Caco-2 (cell line): ENCODE results near the gene CDH1. TPM values are rescaled to one million over a fixed set of nuclear protein-coding genes. Genes with fewer than 3 reads are reported as not detected.
A peak's percentile ranks its signal among the peaks of the same experiment; 100 is the strongest.

Source experiments
- BruUV-seq: library from RNA; stranded (reverse); fragments of 400-500 nt; replicated peaks from 2 replicates; lab custom pipeline; 2021; lab: Mats Ljungman, UMichigan
- CTCF ChIA-PET: fragments of 300-600 bp; sonication (Branson Sonifier 250); formaldehyde crosslinking; loops from one replicate; lab custom pipeline; 2022; ENCODE audit warnings: antibody characterized with exemption; lab: Charles Lee
- POLR2A ChIA-PET: fragments of 300-600 bp; sonication (Branson Sonifier 250); formaldehyde crosslinking; loops from one replicate; lab custom pipeline; 2022; ENCODE audit warnings: antibody characterized with exemption; lab: Charles Lee
- DNase-seq, 2 experiments: peaks; one replicate each; pipeline versions ENCODE4 v3.0.0 to v3.0.0-alpha.2; 2020 to 2022
- H3K27me3 ChIP-seq: replicated peaks from 2 replicates; pipeline ENCODE4 v1.6.0; 2011; ENCODE audit warnings: low read length; ENCODE audit not compliant: control insufficient read depth, insufficient read depth
- H3K36me3 ChIP-seq: 2 replicates; pipeline ENCODE4 v1.5.1; 2011; ENCODE audit warnings: low read length; ENCODE audit not compliant: control insufficient read depth, insufficient read depth
- H3K4me1 ChIP-seq: fragments of 250-450 bp; sonication (Bioruptor Pico); 2 replicates; pipeline ENCODE4 v1.5.1; 2020; ENCODE audit warnings: mild to moderate bottlenecking
- H3K4me3 ChIP-seq: 2 replicates; pipeline ENCODE4 v1.5.1; 2011; ENCODE audit warnings: low read depth, mild to moderate bottlenecking, control low read depth, low read length
- H3K9me3 ChIP-seq: fragments of 250-450 bp; sonication (Bioruptor Pico); 2 replicates; pipeline ENCODE4 v1.5.1; 2020; ENCODE audit warnings: mild to moderate bottlenecking, moderate library complexity
- H3K27ac Mint-ChIP-seq: one replicate; pipeline ENCODE4 v1.8.0; 2022; ENCODE audit warnings: mixed read lengths; ENCODE audit not compliant: unreplicated experiment
- H3K27me3 Mint-ChIP-seq: one replicate; pipeline ENCODE4 v1.8.0; 2022; ENCODE audit warnings: mixed read lengths; ENCODE audit not compliant: insufficient read depth, unreplicated experiment
- H3K36me3 Mint-ChIP-seq: one replicate; pipeline ENCODE4 v1.8.0; 2022; ENCODE audit warnings: mild to moderate bottlenecking, mixed read lengths; ENCODE audit not compliant: insufficient read depth, unreplicated experiment
- H3K4me1 Mint-ChIP-seq: one replicate; pipeline ENCODE4 v1.8.0; 2022; ENCODE audit warnings: low read depth, mixed read lengths; ENCODE audit not compliant: unreplicated experiment
- H3K4me3 Mint-ChIP-seq: one replicate; pipeline ENCODE4 v1.8.0; 2022; ENCODE audit warnings: mild to moderate bottlenecking, moderate library complexity, mixed read lengths; ENCODE audit not compliant: unreplicated experiment
- H3K9me3 Mint-ChIP-seq: one replicate; pipeline ENCODE4 v1.8.0; 2022; ENCODE audit warnings: mixed read lengths; ENCODE audit not compliant: unreplicated experiment
- intact Hi-C: fragments of 100-400 bp; cut with micrococcal nuclease; formaldehyde crosslinking; loops from one replicate; pipeline ENCODE4 v1.10.0; 2022; ENCODE audit not compliant: unreplicated experiment
- total RNA-seq: library from RNA; stranded (reverse); gene quantifications from 2 replicates; pipeline ENCODE4 v1.2.3, GENCODE V29; 2022
- TF ChIP-seq, protein P1 (sequence below), 2 experiments: fragments of 200-600 bp in 1 of 2; IDR thresholded peaks; 1 replicate in 1 of 2; 2 replicates in 1 of 2; pipeline versions ENCODE4 v1.5.1 to v1.8.0; 2011 to 2022; ENCODE audit warnings: antibody characterized with exemption in 1 of 2, control low read depth in 1 of 2, inconsistent platforms in 1 of 2, low read depth in 1 of 2, low read length in 1 of 2, mild to moderate bottlenecking in 1 of 2, moderate library complexity in 1 of 2; ENCODE audit not compliant: insufficient read depth in 1 of 2, severe bottlenecking in 1 of 2, unreplicated experiment in 1 of 2

CDH1 gene
- total RNA-seq, 1 experiment from 2014 or later = 783 TPM

DNA sequence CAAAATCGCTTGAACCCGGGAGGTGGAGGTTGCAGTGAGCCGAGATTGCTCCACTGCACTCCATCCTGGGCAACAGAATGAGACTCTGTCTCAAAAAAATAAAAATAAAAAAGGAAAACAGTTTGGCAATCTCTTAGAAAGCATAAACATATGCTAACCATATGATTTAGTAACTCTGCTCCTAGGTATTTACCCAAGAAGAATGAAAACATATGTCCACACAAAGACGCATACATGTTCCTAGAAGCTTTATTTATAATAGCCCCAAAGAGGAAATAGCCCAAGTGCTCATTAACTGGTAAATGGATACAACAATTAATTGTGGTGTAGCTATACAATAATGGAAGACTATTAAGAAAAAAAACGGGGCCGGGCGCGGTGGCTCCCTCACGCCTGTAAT, 18.5 kb upstream of the CDH1 start:
- Mint-ChIP-seq H3K4me3 (no peak overlapping the region), H3K9me3 (no peaks in the 10 kb centered on the region), H3K36me3 (no peaks in the 10 kb centered on the region), H3K27me3 (no peaks in the 10 kb centered on the region), H3K27ac (no peak overlapping the region), H3K4me1 (no peaks in the 10 kb centered on the region)
- no TSS peak for BruUV-seq
- ChIA-PET CTCF (interaction anchor here (0.9 kb wide), 1 partner anchor 60 kb away, joined by 5 read pairs; no protein-coding TSS in a partner anchor), POLR2A (no interaction called here)
- TF ChIP-seq, protein P1, sequence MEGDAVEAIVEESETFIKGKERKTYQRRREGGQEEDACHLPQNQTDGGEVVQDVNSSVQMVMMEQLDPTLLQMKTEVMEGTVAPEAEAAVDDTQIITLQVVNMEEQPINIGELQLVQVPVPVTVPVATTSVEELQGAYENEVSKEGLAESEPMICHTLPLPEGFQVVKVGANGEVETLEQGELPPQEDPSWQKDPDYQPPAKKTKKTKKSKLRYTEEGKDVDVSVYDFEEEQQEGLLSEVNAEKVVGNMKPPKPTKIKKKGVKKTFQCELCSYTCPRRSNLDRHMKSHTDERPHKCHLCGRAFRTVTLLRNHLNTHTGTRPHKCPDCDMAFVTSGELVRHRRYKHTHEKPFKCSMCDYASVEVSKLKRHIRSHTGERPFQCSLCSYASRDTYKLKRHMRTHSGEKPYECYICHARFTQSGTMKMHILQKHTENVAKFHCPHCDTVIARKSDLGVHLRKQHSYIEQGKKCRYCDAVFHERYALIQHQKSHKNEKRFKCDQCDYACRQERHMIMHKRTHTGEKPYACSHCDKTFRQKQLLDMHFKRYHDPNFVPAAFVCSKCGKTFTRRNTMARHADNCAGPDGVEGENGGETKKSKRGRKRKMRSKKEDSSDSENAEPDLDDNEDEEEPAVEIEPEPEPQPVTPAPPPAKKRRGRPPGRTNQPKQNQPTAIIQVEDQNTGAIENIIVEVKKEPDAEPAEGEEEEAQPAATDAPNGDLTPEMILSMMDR (IDR thresholded peaks at IDR 0.05; ENCODE audit: insufficient read depth in 1 of 2, low read depth in 1 of 2, low read length in 1 of 2, severe bottlenecking in 1 of 2, unreplicated experiment in 1 of 2) = no peak
- intact Hi-C loops = no loop called here
- no peaks in the 10 kb centered on the region for H3K27me3 ChIP-seq
- peaks cover 21% of the 10 kb centered on the region for H3K4me1 ChIP-seq
- no peak overlapping the region for H3K4me3 ChIP-seq
- peaks cover 7% of the 10 kb centered on the region; the same call in 1 of the 2 replicates for H3K9me3 ChIP-seq
- DNase-seq = no peak
- H3K36me3 ChIP-seq = no peaks in the 10 kb centered on the region

DNA sequence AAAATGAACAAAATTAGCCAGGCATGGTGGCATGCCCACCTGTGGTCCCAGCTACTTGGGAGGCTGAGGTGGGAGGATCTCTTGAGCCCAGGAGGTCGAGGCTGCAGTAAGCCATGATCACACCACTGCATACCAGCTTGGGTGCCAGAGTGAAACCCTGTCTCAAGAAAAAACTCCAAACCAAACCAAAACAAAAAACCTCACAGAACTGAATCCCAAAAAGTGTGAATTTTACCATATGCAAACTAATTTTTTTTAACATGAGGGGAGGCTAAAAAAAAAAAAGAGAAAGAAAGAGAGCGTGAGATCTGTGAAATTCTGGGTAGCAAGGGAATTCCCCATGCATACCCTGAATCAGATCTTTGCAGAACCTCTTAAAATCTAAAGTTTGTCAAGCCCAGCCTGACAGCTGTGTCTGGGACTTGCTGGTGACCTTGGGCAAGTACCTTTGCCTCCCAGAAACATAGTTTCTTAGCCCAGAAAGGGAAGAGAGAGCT, 17.1 kb upstream of the CDH1 start:
- no peak overlapping the region for H3K27ac Mint-ChIP-seq
- Histone ChIP-seq H3K27me3 (no peaks in the 10 kb centered on the region), H3K9me3 (peaks cover 7% of the 10 kb centered on the region; the same call in 1 of the 2 replicates), H3K36me3 (no peaks in the 10 kb centered on the region), H3K4me1 (peaks cover 30% of the 10 kb centered on the region), H3K4me3 (no peak overlapping the region)
- ChIA-PET CTCF (interaction anchor here (0.7 kb wide), 1 partner anchor 451 kb away, joined by 3 read pairs; no protein-coding TSS in a partner anchor), POLR2A (interaction anchor here (1.3 kb wide), 1 partner anchor 17 kb away, joined by 4 read pairs; the partner anchor contains the start of gene CDH1)
- no peaks in the 10 kb centered on the region for H3K9me3 Mint-ChIP-seq
- TF ChIP-seq, protein P1 (IDR thresholded peaks at IDR 0.05; ENCODE audit: insufficient read depth in 1 of 2, low read depth in 1 of 2, low read length in 1 of 2, severe bottlenecking in 1 of 2, unreplicated experiment in 1 of 2) = no peak
- H3K27me3 Mint-ChIP-seq = no peaks in the 10 kb centered on the region
- H3K36me3 Mint-ChIP-seq = no peaks in the 10 kb centered on the region
- BruUV-seq = no TSS peak
- H3K4me1 Mint-ChIP-seq = no peaks in the 10 kb centered on the region
- no peak for DNase-seq
- intact Hi-C loops = no loop called here
- no peak overlapping the region for H3K4me3 Mint-ChIP-seq

DNA sequence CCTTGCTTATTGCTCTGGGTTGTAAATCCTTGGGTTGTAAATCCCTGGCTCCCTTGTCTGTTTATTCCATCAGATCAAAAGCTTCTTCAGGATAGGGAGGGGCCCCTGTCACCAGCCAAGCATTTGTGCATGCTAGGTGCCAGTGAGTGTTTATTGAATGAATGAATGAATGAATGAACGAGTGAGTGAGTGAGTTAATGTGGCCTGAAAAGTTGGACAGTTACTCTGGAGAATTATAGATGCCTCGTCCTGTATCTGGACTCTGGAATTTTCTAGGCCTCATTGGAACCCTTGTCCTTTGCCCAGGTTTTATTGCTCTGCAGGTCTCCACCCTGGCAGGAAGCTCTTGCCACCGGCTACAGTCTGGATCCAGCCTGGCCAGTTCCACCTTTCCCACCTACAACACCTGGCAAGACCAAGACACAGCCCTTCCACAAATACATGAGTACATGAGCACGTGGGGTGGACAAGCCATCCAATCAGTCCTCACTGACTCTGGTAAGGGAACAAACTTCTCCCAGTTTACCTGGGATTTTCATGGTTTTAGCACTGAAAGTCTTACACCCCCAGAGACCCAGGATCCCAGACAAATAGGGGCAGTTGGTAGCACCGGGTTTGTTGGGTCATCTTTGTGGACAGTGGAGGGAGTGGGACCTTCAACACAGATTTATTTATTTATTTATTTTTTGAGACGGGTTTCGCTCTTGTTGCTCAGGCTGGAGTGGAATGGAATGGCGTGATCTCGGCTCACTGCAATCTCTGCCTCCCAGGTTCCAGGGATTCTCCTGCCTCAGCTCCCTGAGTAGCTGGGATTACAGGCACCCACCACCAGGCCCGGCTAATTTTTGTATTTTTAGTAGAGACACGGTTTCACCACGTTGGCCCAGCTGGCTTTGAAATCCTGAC, 14.7 kb upstream of the CDH1 start:
- CTCF ChIA-PET = no interaction called here
- H3K27me3 ChIP-seq = no peaks in the 10 kb centered on the region
- peaks cover 19% of the 10 kb centered on the region for H3K4me1 Mint-ChIP-seq
- POLR2A ChIA-PET = interaction anchor here (2.3 kb wide), 1 partner anchor 15 kb away, joined by 14 read pairs; the partner anchor contains the start of gene CDH1
- TF ChIP-seq, protein P1 (IDR thresholded peaks at IDR 0.05; ENCODE audit: insufficient read depth in 1 of 2, low read depth in 1 of 2, low read length in 1 of 2, severe bottlenecking in 1 of 2, unreplicated experiment in 1 of 2) = no peak
- H3K4me1 ChIP-seq = peaks cover 36% of the 10 kb centered on the region
- H3K36me3 Mint-ChIP-seq = peaks cover 5% of the 10 kb centered on the region
- no peak overlapping the region for H3K4me3 ChIP-seq
- peak overlapping the region; percentile 59 for H3K27ac Mint-ChIP-seq
- H3K27me3 Mint-ChIP-seq = no peaks in the 10 kb centered on the region
- BruUV-seq = no TSS peak
- H3K36me3 ChIP-seq = no peaks in the 10 kb centered on the region
- no peaks in the 10 kb centered on the region for H3K9me3 Mint-ChIP-seq
- intact Hi-C loops = no loop called here
- peaks cover 7% of the 10 kb centered on the region; the same call in 1 of the 2 replicates for H3K9me3 ChIP-seq
- no peak overlapping the region for H3K4me3 Mint-ChIP-seq
- peak in 1 of 2 experiments; percentile 72 for DNase-seq
